Activated CD8-positive, alpha-beta memory T cell treated with anti-CD3 and anti-CD28 coated beads, Interleukin-2, amount 50 U/mL, for 24 hours (primary cell): ENCODE results near the gene TMEM217.
"Not testable (repeated sequence)": the region's sequence is repeated elsewhere in the genome, so short reads cannot be mapped to it uniquely, and the experiment has no call there.

Source experiments
- DNase-seq: peaks from one replicate; pipeline ENCODE4 v3.0.0-alpha.2; 2020; ENCODE audit errors: extremely low read depth

Gene TMEM217

GRCh38 chr6:37257634-37258404, at the start of gene TMEM217, which contains the start of gene TBC1D22B:
Gene TMEM217 (minus strand): TSS chr6:37258144. CDS start chr6:37219030, 39,114 bp downstream.
Gene TBC1D22B (plus strand): TSS chr6:37257772. CDS start chr6:37257918, 146 bp downstream.
- peak; percentile 89 for DNase-seq

GRCh38 chr6:37307484-37307883, 49.5 kb upstream of the TMEM217 start:
- DNase-seq, result not testable (repeated sequence)

- DNase-seq, result no peak
Observed at GRCh38 chr6:37306624-37307222, 48.8 kb upstream of the TMEM217 start.

- no peak for DNase-seq
Observed at GRCh38 chr6:37305841-37306425, 48.0 kb upstream of the TMEM217 start.

DNA sequence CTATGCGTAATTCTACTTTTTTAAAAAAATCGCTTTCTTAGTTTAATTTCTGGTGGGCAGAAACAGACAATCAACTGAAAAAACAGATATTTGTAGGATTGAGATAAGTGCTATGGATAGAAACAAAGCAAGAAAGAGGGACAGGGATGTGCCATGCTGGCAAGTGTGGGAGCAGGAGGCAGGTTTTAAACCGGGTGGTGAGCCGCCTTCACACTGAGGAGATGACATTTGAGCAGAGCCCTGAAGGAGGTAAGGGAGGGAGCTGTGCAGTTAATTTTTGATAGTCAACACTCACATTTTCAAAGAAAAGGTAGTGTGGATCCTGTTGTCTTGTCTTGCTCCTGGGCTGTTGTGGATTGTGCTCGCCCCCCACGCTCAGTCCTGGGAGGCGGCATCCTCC, 46.8 kb upstream of the TMEM217 start:
- DNase-seq, result no peak

GRCh38 chr6:37303891-37304503, 46.1 kb upstream of the TMEM217 start:
- no peak for DNase-seq

DNA sequence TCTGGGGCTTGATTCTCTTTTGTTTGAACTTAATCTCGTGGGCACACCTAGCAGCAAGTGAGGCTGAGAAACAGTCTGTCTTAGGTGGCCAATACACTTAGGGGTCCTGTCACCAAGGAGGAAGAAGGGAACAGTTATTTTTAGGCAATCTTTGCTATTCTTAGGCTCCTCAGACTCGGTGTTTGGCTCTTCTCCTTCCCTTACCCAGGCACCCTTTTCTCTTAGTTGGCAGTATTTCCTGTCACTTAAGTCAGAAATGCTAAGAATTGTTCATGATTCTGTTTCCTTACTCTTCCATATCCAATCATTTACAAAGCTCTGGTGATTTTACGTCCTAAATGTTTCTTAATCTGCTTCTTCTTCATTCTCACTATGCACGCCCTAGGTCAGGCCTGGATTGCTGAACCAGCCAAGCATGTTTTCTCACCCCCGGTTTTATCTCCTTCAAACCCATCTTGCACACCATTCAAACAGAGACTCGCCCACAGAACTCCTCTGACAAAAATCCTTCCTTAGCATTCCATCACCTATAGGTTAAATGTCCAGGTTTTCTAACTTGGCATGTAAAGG, 45.2 kb upstream of the TMEM217 start:
- DNase-seq, result no peak

GRCh38 chr6:37302086-37302686, 44.2 kb upstream of the TMEM217 start:
- DNase-seq, result no peak

GRCh38 chr6:37299990-37300389, 42.0 kb upstream of the TMEM217 start:
- no peak for DNase-seq

GRCh38 chr6:37298958-37299357, 41.0 kb upstream of the TMEM217 start:
- DNase-seq, result no peak

DNA sequence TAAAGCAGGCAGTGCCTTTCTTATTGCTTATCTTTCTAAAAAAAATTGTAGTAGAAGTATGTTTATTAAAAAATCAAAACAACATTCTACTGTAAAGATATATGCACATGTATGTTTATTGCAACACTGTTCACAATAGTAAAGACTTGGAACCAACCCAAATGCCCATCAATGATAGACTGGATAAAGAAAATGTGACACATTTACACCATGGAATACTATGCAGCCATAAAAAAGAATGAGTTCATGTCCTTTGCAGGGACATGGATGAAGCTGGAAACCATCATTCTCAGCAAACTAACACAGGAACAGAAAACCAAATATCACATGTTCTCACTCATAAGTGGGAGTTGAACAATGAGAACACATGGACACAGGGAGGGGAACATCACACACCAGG, 39.7 kb upstream of the TMEM217 start:
- DNase-seq, result not testable (repeated sequence)

GRCh38 chr6:37293426-37293825, 35.5 kb upstream of the TMEM217 start:
- no peak for DNase-seq

- no peak for DNase-seq
Observed at GRCh38 chr6:37289931-37290330, 32.0 kb upstream of the TMEM217 start.

DNA sequence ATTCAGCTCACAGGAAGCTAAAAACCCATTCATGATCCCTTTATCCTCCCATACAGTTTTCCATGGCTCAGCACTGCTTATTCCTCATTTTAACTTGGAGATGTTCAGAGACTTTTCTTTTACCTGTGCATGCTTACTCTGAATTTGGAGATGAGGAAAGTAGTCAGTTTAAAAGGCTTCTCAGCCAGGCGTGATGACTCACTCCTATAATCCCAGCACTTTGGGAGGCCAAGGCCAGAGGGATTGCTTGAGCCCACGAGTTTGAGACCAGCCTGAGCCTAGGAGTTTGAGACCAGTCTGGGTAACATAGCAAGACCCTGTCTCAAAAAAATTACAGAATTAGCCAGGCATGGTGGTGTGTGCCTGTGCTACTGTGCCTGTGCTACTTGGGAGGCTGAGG, 30.3 kb upstream of the TMEM217 start:
- no peak for DNase-seq

GRCh38 chr6:37287519-37288157, 29.7 kb upstream of the TMEM217 start:
- no peak for DNase-seq

- no peak for DNase-seq
Observed at GRCh38 chr6:37285861-37286311, 27.9 kb upstream of the TMEM217 start.

GRCh38 chr6:37284781-37285180, 26.8 kb upstream of the TMEM217 start:
- no peak for DNase-seq

- DNase-seq, result no peak
Observed at GRCh38 chr6:37283671-37284151, 25.8 kb upstream of the TMEM217 start.

- no peak for DNase-seq
Observed at GRCh38 chr6:37283268-37283667, 25.3 kb upstream of the TMEM217 start.

DNA sequence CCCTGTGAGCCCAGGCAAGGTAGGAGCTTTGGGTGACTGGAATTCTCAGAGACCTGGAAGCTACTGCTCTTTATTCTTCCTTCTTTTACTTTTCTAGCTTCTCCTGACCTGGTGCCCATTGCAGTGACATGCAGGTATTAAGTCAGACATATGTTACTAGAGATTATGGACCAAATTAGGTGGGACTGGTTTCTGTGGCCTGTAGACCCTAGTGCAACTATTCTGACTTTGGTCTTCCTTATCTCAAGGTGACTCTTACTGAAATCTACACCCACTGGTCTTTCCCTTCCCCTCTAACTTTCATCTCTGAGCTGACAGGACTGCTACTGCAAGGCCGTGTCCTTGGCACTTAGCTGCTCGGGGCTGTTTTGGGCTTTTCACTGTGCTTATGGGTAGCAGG, 24.4 kb upstream of the TMEM217 start:
- no peak for DNase-seq
